ENCODE measurements around the gene TMIGD2. TPM values are rescaled to one million over a fixed set of nuclear protein-coding genes. Genes with fewer than 3 reads are reported as not detected.

Gene TMIGD2
- total RNA-seq, 1 donor from 2014 or later: 0.85 TPM

Other genes starting within 250 kb of the TMIGD2 start
- gene ZBTB7A, start 235.5 kb downstream of the TMIGD2 start, total RNA-seq: 54.2 TPM
- 108 TPM for gene MAP2K2, start 178.3 kb downstream of the TMIGD2 start, total RNA-seq
- not detected for gene CREB3L3, start 148.8 kb downstream of the TMIGD2 start, total RNA-seq
- gene SIRT6, start 119.8 kb downstream of the TMIGD2 start, total RNA-seq: 19.0 TPM
- 1.3 TPM for gene ANKRD24, start 119.7 kb downstream of the TMIGD2 start, total RNA-seq
- gene EBI3, start 72.9 kb downstream of the TMIGD2 start, total RNA-seq: 3.0 TPM
- 17.3 TPM for gene YJU2, start 55.3 kb downstream of the TMIGD2 start, total RNA-seq
- gene SHD, start 23.1 kb downstream of the TMIGD2 start, total RNA-seq: not detected
- 0.31 TPM for gene FSD1, start 2.2 kb upstream of the TMIGD2 start, total RNA-seq
- 3.7 TPM for gene STAP2, start 36.4 kb upstream of the TMIGD2 start, total RNA-seq
- gene MPND, start 41.2 kb upstream of the TMIGD2 start, total RNA-seq: 13.1 TPM
- gene SH3GL1, start 98.2 kb upstream of the TMIGD2 start, total RNA-seq: 71.8 TPM
- gene CHAF1A, start 100.3 kb upstream of the TMIGD2 start, total RNA-seq: 8.0 TPM
- 107 TPM for gene UBXN6, start 155.4 kb upstream of the TMIGD2 start, total RNA-seq
- gene HDGFL2, start 169.9 kb upstream of the TMIGD2 start, total RNA-seq: 37.7 TPM
- gene PLIN4, start 216.1 kb upstream of the TMIGD2 start, total RNA-seq: 58.1 TPM
- gene PLIN5, start 232.8 kb upstream of the TMIGD2 start, total RNA-seq: 17.1 TPM
- 2.9 TPM for gene LRG1, start 237.6 kb upstream of the TMIGD2 start, total RNA-seq

Data from sciatic nerve (tissue), 1 donor.